HepG2 (cell line): Measurements from ENCODE around the gene KCNK7. TPM values are rescaled to one million over a fixed set of nuclear protein-coding genes. Genes with fewer than 3 reads are reported as not detected.

ENCODE experiments used
- AKAP8 ChIP-seq: sonication (generic); formaldehyde crosslinking; IDR thresholded peaks from 2 replicates; pipeline ENCODE4 v1.5.1; 2020; ENCODE audit warnings: mild to moderate bottlenecking, missing genetic modification reagents
- CCAR2 ChIP-seq: fragments of 200-400 bp; formaldehyde crosslinking; optimal IDR thresholded peaks from 2 replicates; pipeline ENCODE3; 2018; ENCODE audit warnings: low read depth, mild to moderate bottlenecking, low read length, moderate library complexity
- CCDC6 ChIP-seq: sonication (generic); formaldehyde crosslinking; IDR thresholded peaks from 2 replicates; pipeline ENCODE4 v1.8.1; 2022; ENCODE audit warnings: mild to moderate bottlenecking, missing genetic modification reagents, moderate library complexity
- KDM2A ChIP-seq: sonication (generic); formaldehyde crosslinking; IDR thresholded peaks from 2 replicates; pipeline ENCODE4 v1.4.0; 2020; ENCODE audit warnings: low read depth, missing genetic modification reagents, borderline replicate concordance
- MAZ ChIP-seq, 2 experiments: sonication (generic) in 1 of 2; formaldehyde crosslinking in 1 of 2; IDR thresholded peaks; 2 replicates each; pipeline versions ENCODE4 v1.5.0 to v1.6.1; 2012 to 2020; ENCODE audit warnings: low read depth in 2 of 2, mild to moderate bottlenecking in 2 of 2, borderline replicate concordance in 1 of 2, improper control_type of control experiment in 1 of 2, low read length in 1 of 2, missing genetic modification reagents in 1 of 2, moderate library complexity in 1 of 2
- MXD1 ChIP-seq: sonication (generic); formaldehyde crosslinking; IDR thresholded peaks from 2 replicates; pipeline ENCODE4 v1.4.0; 2020; ENCODE audit warnings: mild to moderate bottlenecking, missing genetic modification reagents
- PAWR ChIP-seq: sonication (generic); formaldehyde crosslinking; IDR thresholded peaks from 2 replicates; pipeline ENCODE4 v1.4.0; 2020; ENCODE audit warnings: missing genetic modification reagents, mild to moderate bottlenecking, borderline replicate concordance
- POLR2G ChIP-seq: fragments of 200-400 bp; formaldehyde crosslinking; IDR thresholded peaks from 2 replicates; pipeline ENCODE4 v1.6.1; 2018; ENCODE audit warnings: mild to moderate bottlenecking, low read depth, low read length, moderate library complexity
- RBFOX2 ChIP-seq: fragments of 200-400 bp; formaldehyde crosslinking; IDR thresholded peaks from 2 replicates; pipeline ENCODE4 v1.6.1; 2017; ENCODE audit warnings: low read depth, mild to moderate bottlenecking, low read length
- SAFB2 ChIP-seq: sonication (generic); formaldehyde crosslinking; IDR thresholded peaks from 2 replicates; pipeline ENCODE4 v1.5.1; 2020; ENCODE audit warnings: missing genetic modification reagents, low read depth, mild to moderate bottlenecking, borderline replicate concordance
- SMYD3 ChIP-seq: sonication (generic); formaldehyde crosslinking; IDR thresholded peaks from 2 replicates; pipeline ENCODE4 v1.8.1; 2023; ENCODE audit warnings: mild to moderate bottlenecking, missing genetic modification reagents
- SOX13 ChIP-seq, 3 experiments: fragments of 450-650 bp in 1 of 3; sonication (generic) in 1 of 3; formaldehyde crosslinking in 1 of 3; IDR thresholded peaks in 2 of 3; conservative IDR thresholded peaks in 1 of 3; 2 replicates each; pipeline versions ENCODE4 v1.5.0 to v1.6.1; 2016 to 2020; ENCODE audit warnings: antibody characterized with exemption in 1 of 3, mild to moderate bottlenecking in 1 of 3, missing compliant biosample characterization in 1 of 3, missing genetic modification reagents in 1 of 3, moderate library complexity in 1 of 3
- SPEN ChIP-seq: sonication (generic); formaldehyde crosslinking; IDR thresholded peaks from 2 replicates; pipeline ENCODE4 v1.5.1; 2020; ENCODE audit warnings: low read depth, mild to moderate bottlenecking, missing genetic modification reagents
- ZC3H4 ChIP-seq: sonication (generic); formaldehyde crosslinking; IDR thresholded peaks from 2 replicates; pipeline ENCODE4 v1.4.0; 2020; ENCODE audit warnings: missing genetic modification reagents, borderline replicate concordance
- ZFX ChIP-seq: sonication (generic); formaldehyde crosslinking; IDR thresholded peaks from 2 replicates; pipeline ENCODE4 v1.4.0; 2020; ENCODE audit warnings: mild to moderate bottlenecking, low read depth, missing genetic modification reagents, moderate library complexity
- ZFY ChIP-seq: sonication (generic); formaldehyde crosslinking; IDR thresholded peaks from 2 replicates; pipeline ENCODE4 v1.4.0; 2020; ENCODE audit warnings: missing genetic modification reagents
- ZNF235 ChIP-seq: sonication (generic); formaldehyde crosslinking; IDR thresholded peaks from 2 replicates; pipeline ENCODE4 v1.8.1; 2023; ENCODE audit warnings: mild to moderate bottlenecking, missing genetic modification reagents, borderline replicate concordance
- ZNF276 ChIP-seq: sonication (generic); formaldehyde crosslinking; IDR thresholded peaks from 2 replicates; pipeline ENCODE4 v1.4.0; 2020; ENCODE audit warnings: mild to moderate bottlenecking, low read depth, missing genetic modification reagents
- ZNF574 ChIP-seq: sonication (generic); formaldehyde crosslinking; IDR thresholded peaks from 2 replicates; pipeline ENCODE4 v1.4.0; 2020; ENCODE audit warnings: missing genetic modification reagents
- ZUFSP ChIP-seq: sonication (generic); formaldehyde crosslinking; IDR thresholded peaks from 2 replicates; pipeline ENCODE4 v1.9.0; 2021; ENCODE audit warnings: missing genetic modification reagents, mild to moderate bottlenecking, borderline replicate concordance
- polyA plus RNA-seq, 8 experiments: library from polyadenylated mRNA; depleted of rRNA in 3 of 8; stranded (reverse) in 7 of 8; unstranded in 1 of 8; fragments of >200 nt; fragmentation: Illumina TruSeq in 4 of 8; extraction: Trizol in 4 of 8; gene quantifications; 2 replicates each; pipeline versions ENCODE4 v1.2.1 to v1.2.3, GENCODE V29; 2011 to 2016; ENCODE audit warnings: low read depth in 4 of 8, missing spikeins in 1 of 8, mixed read lengths in 1 of 8; ENCODE audit not compliant: insufficient read depth in 1 of 8
- total RNA-seq, 5 experiments: library from RNA; depleted of rRNA; stranded (reverse); fragments of >200 nt; fragmentation: Illumina TruSeq; extraction: Trizol; gene quantifications; 2 replicates each; pipeline ENCODE4 v1.2.3, GENCODE V29; 2016; ENCODE audit warnings: low read depth in 1 of 5

The KCNK7 gene
- total and polyA plus RNA-seq, 2 of the 13 experiments (the other 11 are each of a cell fraction or from before 2014, with no cell fraction given), result 0.11 TPM; not detected in 1

- TF ChIP-seq SPEN (CRISPR knock-in tag), result 0 out of 2 replicates have a peak, but pooled peaks have one; percentile 62
- no peak for TF ChIP-seq CCAR2
- TF ChIP-seq ZFX (CRISPR knock-in tag), result peak; percentile 65; the same call in 1 of the 2 replicates
- TF ChIP-seq ZC3H4 (CRISPR knock-in tag), result no peak
- TF ChIP-seq ZNF235 (CRISPR knock-in tag), result peak; percentile 58; the same call in 1 of the 2 replicates
- peak; percentile 65; the same call in 1 of the 2 replicates for TF ChIP-seq SAFB2 (CRISPR knock-in tag)
- TF ChIP-seq MAZ (IDR thresholded peaks at IDR 0.05; ENCODE audit: borderline replicate concordance, low read depth, low read length), result 0 out of 2 replicates have a peak, but pooled peaks have one; percentile 16
- peak; percentile 78; the same call in 1 of the 2 replicates for TF ChIP-seq MAZ (CRISPR knock-in tag; IDR thresholded peaks at IDR 0.05; ENCODE audit: low read depth)
- no peak for TF ChIP-seq SMYD3 (CRISPR knock-in tag)
- TF ChIP-seq POLR2G, result peak; percentile 36; the same call in 1 of the 2 replicates
- TF ChIP-seq CCDC6, result 0 out of 2 replicates have a peak, but pooled peaks have one; percentile 46
- TF ChIP-seq ZUFSP, result no peak
- TF ChIP-seq MXD1, result 0 out of 2 replicates have a peak, but pooled peaks have one; percentile 19
- peak; percentile 66 for TF ChIP-seq KDM2A (CRISPR knock-in tag)
- peak; percentile 46; the same call in 1 of the 2 replicates for TF ChIP-seq AKAP8 (CRISPR knock-in tag)
- TF ChIP-seq ZFY (CRISPR knock-in tag), result peak; percentile 62
- peak; percentile 21; the same call in 1 of the 2 replicates for TF ChIP-seq ZNF574 (CRISPR knock-in tag)
- TF ChIP-seq ZNF276 (CRISPR knock-in tag), result no peak
- TF ChIP-seq PAWR (CRISPR knock-in tag), result no peak
- peak; percentile 58; the same call in 1 of the 2 replicates for TF ChIP-seq RBFOX2
- no peak for TF ChIP-seq SOX13 (IDR thresholded peaks at IDR 0.05)
- TF ChIP-seq SOX13 (CRISPR knock-in tag; conservative IDR thresholded peaks at IDR 0.05 in 1 of 2, IDR thresholded peaks at IDR 0.05 in 1 of 2), result no peak
These were observed 19.9 kb downstream of the KCNK7 start, which contains the start of gene EHBP1L1 (continued) for GRCh38 chr11:65575568-65576231.
